ENCODE measurements around the gene TAF4B. TPM values are rescaled to one million over a fixed set of nuclear protein-coding genes. Genes with fewer than 3 reads are reported as not detected.

TAF4B gene
- total and polyA plus RNA-seq, 9 of the 15 experiments (the other 6 are each of a cell fraction or from before 2014, with no cell fraction given): 4.5 to 25.3 (median 20.5) TPM

GRCh38 chr18:26287644-26288043 is 61.4 kb downstream of the TAF4B start:
- no TSS peak for BruUV-seq (replicated peaks)
- H3K9me1 ChIP-seq (ENCODE audit: control insufficient read depth, insufficient read depth, low read length): no peaks in the 10 kb centered on the region
- no peak overlapping the region for H2AFZ ChIP-seq (ENCODE audit: low read depth, low read length)
- H3K9me3 ChIP-seq (replicated peaks; ENCODE audit: control insufficient read depth, insufficient read depth, low read depth, low read length): no peaks in the 10 kb centered on the region
- H3K27me3 ChIP-seq (ENCODE audit: control insufficient read depth in 2 of 2, insufficient read depth in 2 of 2, low read length in 2 of 2): no peaks in the 10 kb centered on the region
- no peak overlapping the region for H3K4me2 ChIP-seq (ENCODE audit: insufficient read depth, low read length)
- no peaks in the 10 kb centered on the region for H3K4me1 ChIP-seq (replicated peaks in 1 of 2; ENCODE audit: control insufficient read depth in 2 of 2, insufficient read depth in 2 of 2, low read length in 2 of 2)
- FAIRE-seq: no peak
- DNase-seq (ENCODE audit: extremely low read depth in 1 of 4, low spot score in 3 of 4): no peak
- no peak overlapping the region for H3K4me3 ChIP-seq
- WGBS (ENCODE audit: insufficient coverage, low coverage, missing lambda C conversion rate): 75% methylated on average over 4 of the region's 4 CpGs
- POLR2A ChIA-PET: interaction anchor here (0.7 to 1.2 kb wide), 2 partner anchors 19 to 231 kb away, joined by 3 read pairs; no protein-coding TSS in a partner anchor
- H3K79me2 ChIP-seq (ENCODE audit: control insufficient read depth, insufficient read depth, low read length): no peaks in the 10 kb centered on the region
- ATAC-seq: no peak
- in situ Hi-C loops (cut with MboI) (no loop called here), intact Hi-C loops (cut with micrococcal nuclease) (no loop called here)
- H3K36me3 ChIP-seq (ENCODE audit: control insufficient read depth, insufficient read depth, low read length): peaks cover 37% of the 10 kb centered on the region
- H3K9ac ChIP-seq (ENCODE audit: insufficient read depth in 1 of 2, low read depth in 2 of 2, low read length in 2 of 2): no peak overlapping the region
- CTCF ChIA-PET (ENCODE audit: low intra/inter-chr PET ratio): no interaction called here
- H3K27ac ChIP-seq (ENCODE audit: extremely low read depth, low read depth, low read length): no peak overlapping the region
- no peaks in the 10 kb centered on the region for H4K20me1 ChIP-seq (replicated peaks; ENCODE audit: control insufficient read depth, insufficient read depth, low read length)
- TF ChIP-seq, protein P1, sequence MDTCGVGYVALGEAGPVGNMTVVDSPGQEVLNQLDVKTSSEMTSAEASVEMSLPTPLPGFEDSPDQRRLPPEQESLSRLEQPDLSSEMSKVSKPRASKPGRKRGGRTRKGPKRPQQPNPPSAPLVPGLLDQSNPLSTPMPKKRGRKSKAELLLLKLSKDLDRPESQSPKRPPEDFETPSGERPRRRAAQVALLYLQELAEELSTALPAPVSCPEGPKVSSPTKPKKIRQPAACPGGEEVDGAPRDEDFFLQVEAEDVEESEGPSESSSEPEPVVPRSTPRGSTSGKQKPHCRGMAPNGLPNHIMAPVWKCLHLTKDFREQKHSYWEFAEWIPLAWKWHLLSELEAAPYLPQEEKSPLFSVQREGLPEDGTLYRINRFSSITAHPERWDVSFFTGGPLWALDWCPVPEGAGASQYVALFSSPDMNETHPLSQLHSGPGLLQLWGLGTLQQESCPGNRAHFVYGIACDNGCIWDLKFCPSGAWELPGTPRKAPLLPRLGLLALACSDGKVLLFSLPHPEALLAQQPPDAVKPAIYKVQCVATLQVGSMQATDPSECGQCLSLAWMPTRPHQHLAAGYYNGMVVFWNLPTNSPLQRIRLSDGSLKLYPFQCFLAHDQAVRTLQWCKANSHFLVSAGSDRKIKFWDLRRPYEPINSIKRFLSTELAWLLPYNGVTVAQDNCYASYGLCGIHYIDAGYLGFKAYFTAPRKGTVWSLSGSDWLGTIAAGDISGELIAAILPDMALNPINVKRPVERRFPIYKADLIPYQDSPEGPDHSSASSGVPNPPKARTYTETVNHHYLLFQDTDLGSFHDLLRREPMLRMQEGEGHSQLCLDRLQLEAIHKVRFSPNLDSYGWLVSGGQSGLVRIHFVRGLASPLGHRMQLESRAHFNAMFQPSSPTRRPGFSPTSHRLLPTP (IDR thresholded peaks at IDR 0.05; ENCODE audit: borderline replicate concordance, extremely low read depth, insufficient read length): no peak
- TF ChIP-seq, protein P2, sequence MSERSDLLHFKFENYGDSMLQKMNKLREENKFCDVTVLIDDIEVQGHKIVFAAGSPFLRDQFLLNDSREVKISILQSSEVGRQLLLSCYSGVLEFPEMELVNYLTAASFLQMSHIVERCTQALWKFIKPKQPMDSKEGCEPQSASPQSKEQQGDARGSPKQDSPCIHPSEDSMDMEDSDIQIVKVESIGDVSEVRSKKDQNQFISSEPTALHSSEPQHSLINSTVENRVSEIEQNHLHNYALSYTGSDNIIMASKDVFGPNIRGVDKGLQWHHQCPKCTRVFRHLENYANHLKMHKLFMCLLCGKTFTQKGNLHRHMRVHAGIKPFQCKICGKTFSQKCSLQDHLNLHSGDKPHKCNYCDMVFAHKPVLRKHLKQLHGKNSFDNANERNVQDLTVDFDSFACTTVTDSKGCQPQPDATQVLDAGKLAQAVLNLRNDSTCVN (CRISPR knock-in tag; IDR thresholded peaks at IDR 0.05): no peak
- TF ChIP-seq GTF2B (IDR thresholded peaks at IDR 0.05; ENCODE audit: extremely low read depth, insufficient read length) (no peak), CBFA2T2 (conservative IDR thresholded peaks at IDR 0.05) (no peak), NR4A1 (CRISPR knock-in tag; IDR thresholded peaks at IDR 0.05) (no peak), NR4A1 (tag; IDR thresholded peaks at IDR 0.05) (no peak), PML (IDR thresholded peaks at IDR 0.05; ENCODE audit: low read length) (no peak), ZBTB12 (CRISPR knock-in tag; IDR thresholded peaks at IDR 0.05) (no peak), AFF4 (CRISPR knock-in tag; IDR thresholded peaks at IDR 0.05) (no peak), JUN (IDR thresholded peaks at IDR 0.05; ENCODE audit: borderline replicate concordance, low read depth, low read length) (no peak), JUN (CRISPR knock-in tag; IDR thresholded peaks at IDR 0.05; ENCODE audit: borderline replicate concordance) (no peak)
- TF ChIP-seq, protein P3, sequence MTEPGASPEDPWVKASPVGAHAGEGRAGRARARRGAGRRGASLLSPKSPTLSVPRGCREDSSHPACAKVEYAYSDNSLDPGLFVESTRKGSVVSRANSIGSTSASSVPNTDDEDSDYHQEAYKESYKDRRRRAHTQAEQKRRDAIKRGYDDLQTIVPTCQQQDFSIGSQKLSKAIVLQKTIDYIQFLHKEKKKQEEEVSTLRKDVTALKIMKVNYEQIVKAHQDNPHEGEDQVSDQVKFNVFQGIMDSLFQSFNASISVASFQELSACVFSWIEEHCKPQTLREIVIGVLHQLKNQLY (CRISPR knock-in tag; conservative IDR thresholded peaks at IDR 0.05): no peak
